Left forelimb (tissue), 1 donor: ENCODE data around the gene PTPRN2.

Source experiments
- DNase-seq: peaks from one replicate; pipeline ENCODE4 v3.0.0-alpha.2; 2018; ENCODE audit warnings: low spot score

PTPRN2 gene

DNA sequence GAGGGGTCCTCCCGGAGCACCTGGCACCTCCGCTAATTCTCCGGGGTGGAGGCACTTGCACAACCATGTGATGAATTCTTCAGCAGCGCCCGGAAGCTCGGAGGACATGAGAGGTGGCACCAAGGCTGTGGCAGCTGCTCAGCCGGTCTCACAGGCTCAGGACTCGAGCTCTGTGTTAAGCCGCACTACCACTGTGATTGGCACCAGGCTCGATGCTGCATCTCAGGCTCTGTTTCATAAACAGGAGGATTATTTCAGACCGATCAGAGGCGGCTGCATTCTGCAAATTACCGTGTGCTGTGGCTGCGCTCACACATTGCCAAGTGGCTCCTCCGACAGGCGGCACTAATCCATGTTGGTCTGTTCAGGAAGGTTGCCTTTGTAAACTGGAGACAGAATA lies 755.6 kb downstream of the PTPRN2 start:
- DNase-seq = no peak

GRCh38 chr7:157831143-157831905 lies 756.3 kb downstream of the PTPRN2 start:
- no peak for DNase-seq

GRCh38 chr7:157830331-157830730 lies 757.3 kb downstream of the PTPRN2 start:
- DNase-seq = no peak

- no peak for DNase-seq
Measured at GRCh38 chr7:157829491-157829890, 758.1 kb downstream of the PTPRN2 start.

GRCh38 chr7:157828881-157829280 lies 758.7 kb downstream of the PTPRN2 start:
- DNase-seq = no peak

DNA sequence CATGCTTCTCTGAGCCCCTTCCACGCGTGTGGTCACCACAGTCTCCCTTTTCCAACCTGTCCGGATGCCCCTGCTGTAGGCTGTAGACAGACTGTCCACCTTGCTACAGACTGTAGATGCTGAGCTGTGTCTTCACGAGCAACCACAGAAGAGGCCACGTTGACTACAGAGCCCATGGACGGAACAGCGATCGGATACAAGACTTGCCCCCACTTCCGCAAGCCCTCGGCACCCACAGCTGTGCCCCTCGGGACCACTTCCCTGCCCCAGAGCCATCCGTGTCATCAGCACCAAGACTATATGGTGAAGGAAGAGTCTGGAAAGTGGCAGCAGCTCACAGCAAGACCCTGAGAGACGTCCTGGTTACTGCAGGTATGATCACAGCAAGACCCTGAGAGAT lies 759.4 kb downstream of the PTPRN2 start:
- no peak for DNase-seq

DNA sequence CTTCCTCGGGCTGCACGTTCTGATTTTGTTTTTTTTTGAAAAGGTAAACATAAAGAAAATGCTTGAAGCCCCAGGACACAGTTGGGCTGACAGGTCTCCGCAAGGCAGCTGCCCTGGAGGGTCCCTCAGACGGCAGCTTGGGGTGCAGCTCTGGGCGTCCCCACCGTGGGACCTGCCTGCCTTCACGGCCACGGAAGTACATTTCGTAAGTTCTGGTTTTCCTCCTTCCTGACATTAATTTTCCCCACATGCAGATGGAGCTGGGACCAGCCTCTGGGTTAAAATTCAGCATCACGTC lies 759.8 kb downstream of the PTPRN2 start:
- no peak for DNase-seq

GRCh38 chr7:157827045-157827862 lies 760.4 kb downstream of the PTPRN2 start:
- DNase-seq = no peak

DNA sequence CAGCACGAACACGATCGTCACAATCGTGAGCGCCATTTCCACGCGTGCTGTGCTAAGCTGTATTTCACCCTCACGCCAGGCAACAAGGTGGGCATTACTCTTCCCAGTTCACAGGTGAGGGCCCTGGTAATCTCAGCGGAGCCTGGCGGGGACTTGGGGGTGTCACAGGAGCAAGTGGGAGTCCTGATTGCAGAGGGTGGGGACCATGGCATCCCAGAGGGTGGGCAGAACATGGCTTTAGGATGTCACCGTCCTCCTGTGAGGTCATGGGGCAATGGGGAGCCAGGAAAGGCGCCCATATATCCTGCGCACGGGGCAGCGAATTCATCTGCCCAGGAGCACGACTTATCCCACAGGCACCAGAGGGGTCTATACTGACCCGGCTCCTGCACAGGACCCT lies 761.1 kb downstream of the PTPRN2 start:
- no peak for DNase-seq

- DNase-seq = no peak
Measured at GRCh38 chr7:157825325-157825724, 762.3 kb downstream of the PTPRN2 start.

GRCh38 chr7:157824819-157825121 lies 762.9 kb downstream of the PTPRN2 start:
- DNase-seq = no peak

GRCh38 chr7:157824011-157824818 lies 763.4 kb downstream of the PTPRN2 start:
- DNase-seq = no peak

- no peak for DNase-seq
Measured at GRCh38 chr7:157822688-157823031, 765.0 kb downstream of the PTPRN2 start.

DNA sequence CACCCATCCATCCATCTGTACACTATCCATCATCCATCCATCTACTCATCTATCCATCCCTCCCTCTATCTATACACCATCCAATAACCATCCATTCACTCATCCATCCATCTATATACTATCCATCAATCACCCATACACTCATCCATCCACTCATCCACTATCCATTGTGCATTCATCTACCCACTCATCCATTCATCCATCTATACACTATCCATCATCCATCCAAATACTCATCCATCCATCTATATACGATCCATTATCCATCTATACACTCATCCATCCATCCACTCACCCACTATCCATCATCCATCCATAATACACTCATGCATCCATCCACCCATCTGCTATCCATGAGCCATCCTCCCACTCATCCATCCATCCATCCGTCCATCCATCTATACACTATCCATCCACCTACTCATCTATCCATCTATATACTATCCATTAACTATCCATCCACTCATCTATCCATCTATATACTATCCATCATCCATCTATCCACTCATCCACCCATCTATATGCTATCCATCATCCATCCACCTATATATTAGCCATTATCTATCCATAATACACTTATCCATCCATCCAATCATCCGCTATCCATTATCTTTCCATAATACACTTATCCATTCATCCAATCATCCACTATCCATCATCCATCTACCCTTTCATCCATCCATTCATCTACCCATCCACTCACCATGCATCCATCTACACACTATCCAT lies 765.5 kb downstream of the PTPRN2 start:
- DNase-seq = no peak

GRCh38 chr7:157820796-157821195 lies 766.8 kb downstream of the PTPRN2 start:
- no peak for DNase-seq

- DNase-seq = no peak
Measured at GRCh38 chr7:157819455-157819807, 768.2 kb downstream of the PTPRN2 start.

DNA sequence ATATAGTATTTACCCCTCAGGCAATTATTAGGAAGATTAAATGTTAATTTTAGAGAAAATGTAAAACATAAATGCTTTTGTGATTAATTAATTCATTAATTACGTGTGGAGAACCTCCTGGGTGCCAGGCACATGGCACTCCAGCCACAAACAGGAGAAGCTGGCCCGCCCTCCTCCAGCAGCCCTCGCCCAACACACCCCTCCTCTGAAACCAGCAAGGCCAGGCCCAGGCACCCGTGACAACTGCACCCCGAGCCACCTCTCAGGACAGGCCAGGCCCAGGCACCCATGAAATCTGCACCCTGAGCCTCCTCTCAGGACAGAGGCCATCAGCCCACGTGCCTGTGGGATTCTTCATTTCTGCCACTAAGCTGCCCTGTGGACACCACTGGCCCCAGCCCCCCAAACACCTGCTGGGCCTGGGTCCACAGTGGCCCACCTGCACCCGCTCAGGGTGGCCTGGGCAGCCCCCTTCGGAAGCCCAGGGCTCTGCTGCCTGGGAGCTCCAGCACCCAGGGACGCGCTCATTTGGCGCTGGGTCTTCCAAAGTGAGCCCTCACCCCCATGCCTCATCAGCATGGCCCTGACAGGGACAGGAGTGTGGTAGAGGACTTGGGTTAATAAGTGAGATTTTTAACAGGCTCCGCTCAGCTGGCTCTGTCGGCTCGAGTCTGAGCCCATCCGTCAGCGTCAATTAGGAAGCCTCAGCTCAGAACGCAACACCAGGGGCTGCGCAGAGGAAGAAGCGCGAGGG lies 768.7 kb downstream of the PTPRN2 start:
- DNase-seq = no peak

- no peak for DNase-seq
Measured at GRCh38 chr7:157817944-157818700, 769.5 kb downstream of the PTPRN2 start.

- no peak for DNase-seq
Measured at GRCh38 chr7:157817433-157817832, 770.2 kb downstream of the PTPRN2 start.

DNA sequence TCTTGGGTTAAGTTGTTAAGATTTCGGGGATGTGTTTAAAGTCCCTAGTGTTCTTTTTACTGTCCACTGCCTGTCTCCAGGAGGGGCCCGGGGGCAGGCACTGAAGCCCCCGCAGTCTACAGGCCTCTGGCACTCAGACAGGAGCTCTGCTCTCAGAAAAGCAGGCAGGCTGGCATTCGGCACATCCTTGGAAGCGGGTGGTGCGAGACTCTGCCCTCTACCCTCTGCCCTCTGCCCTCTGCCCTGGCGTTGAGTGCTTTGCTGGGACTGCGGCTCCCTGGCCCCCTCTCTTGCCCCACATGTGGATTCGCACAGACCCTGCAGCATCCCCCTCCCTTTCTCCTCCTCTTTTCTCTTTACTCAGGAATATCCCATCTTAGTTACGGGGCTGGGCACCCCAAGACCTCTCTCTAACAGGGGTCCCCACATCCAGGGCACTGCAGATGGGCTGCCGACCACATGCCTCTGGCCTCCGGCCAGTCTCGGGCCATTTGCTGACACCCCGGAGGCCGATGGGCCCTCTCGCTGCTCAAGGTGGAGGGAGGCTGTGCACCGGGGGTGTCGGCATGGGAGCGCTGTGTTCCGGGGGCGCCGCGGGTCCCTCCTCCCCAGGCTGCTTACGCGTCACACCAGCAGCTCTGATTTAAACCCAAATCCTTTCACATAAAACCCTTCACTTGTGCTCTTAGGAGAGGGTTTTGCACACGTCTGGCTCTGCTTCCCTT lies 770.9 kb downstream of the PTPRN2 start:
- DNase-seq = no peak
